Measurements from ENCODE around the gene MTPN.

The MTPN gene

DNA sequence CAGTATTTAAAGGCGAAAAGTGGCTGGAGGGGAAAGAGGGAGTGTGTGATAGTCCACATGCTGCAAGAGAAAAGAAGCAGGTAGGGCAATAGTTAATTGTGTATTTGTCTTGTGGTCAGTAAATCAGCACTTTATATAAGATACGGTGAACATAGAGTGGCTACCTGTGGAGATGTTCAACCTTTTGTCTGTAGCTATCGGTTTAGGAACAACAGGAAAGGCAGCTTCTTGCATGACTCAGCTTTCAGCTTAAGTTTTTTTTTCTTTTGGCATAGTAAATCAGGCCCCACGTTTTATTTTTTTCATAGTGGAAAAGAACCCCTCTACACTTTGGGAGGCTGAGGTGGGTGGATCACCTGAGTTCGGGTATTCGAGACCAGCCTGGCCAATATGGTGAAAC, 14.2 kb upstream of the MTPN start:
- H3K9me3 ChIP-seq (ENCODE audit: control insufficient read depth, low read length), result no peaks in the 10 kb centered on the region
- no peak overlapping the region for H3K9ac ChIP-seq
- H3K36me3 ChIP-seq (ENCODE audit: control insufficient read depth, insufficient read depth, low read length), result no peaks in the 10 kb centered on the region
- TF ChIP-seq, protein P1, sequence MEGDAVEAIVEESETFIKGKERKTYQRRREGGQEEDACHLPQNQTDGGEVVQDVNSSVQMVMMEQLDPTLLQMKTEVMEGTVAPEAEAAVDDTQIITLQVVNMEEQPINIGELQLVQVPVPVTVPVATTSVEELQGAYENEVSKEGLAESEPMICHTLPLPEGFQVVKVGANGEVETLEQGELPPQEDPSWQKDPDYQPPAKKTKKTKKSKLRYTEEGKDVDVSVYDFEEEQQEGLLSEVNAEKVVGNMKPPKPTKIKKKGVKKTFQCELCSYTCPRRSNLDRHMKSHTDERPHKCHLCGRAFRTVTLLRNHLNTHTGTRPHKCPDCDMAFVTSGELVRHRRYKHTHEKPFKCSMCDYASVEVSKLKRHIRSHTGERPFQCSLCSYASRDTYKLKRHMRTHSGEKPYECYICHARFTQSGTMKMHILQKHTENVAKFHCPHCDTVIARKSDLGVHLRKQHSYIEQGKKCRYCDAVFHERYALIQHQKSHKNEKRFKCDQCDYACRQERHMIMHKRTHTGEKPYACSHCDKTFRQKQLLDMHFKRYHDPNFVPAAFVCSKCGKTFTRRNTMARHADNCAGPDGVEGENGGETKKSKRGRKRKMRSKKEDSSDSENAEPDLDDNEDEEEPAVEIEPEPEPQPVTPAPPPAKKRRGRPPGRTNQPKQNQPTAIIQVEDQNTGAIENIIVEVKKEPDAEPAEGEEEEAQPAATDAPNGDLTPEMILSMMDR (IDR thresholded peaks at IDR 0.05), result no peak
- H2AFZ ChIP-seq, result no peak overlapping the region
- no peaks in the 10 kb centered on the region for H3K79me2 ChIP-seq
- H3K4me1 ChIP-seq, result no peaks in the 10 kb centered on the region
- H3K4me2 ChIP-seq (ENCODE audit: low read length), result no peak overlapping the region
- no peak overlapping the region for H3K4me3 ChIP-seq (ENCODE audit: low read depth, low read length)
- H3K27me3 ChIP-seq (ENCODE audit: control insufficient read depth, insufficient read depth, low read length), result no peaks in the 10 kb centered on the region
- no peak overlapping the region for H3K27ac ChIP-seq

DNA sequence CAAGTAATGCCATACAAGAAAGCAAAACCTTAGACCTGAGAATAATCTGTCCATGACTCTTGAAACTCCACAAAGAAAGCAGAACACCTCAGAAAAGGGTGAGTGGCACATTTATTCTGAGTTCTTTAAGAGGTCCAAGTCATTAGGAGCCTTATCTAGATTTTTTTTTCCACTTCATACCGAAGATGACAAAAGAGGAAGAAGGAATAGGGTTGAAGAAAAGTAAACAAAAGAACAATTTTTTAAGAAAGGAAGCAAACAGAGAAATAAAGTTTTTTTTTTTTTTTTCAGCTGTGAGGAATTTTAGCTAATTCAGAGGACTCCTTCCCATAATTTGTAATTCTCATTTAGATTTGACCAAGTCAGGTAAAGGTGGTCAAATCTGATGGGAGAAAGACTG, 13.1 kb upstream of the MTPN start:
- no peak overlapping the region for H3K4me3 ChIP-seq (ENCODE audit: low read depth, low read length)
- H3K36me3 ChIP-seq (ENCODE audit: control insufficient read depth, insufficient read depth, low read length), result no peaks in the 10 kb centered on the region
- H3K9me3 ChIP-seq (ENCODE audit: control insufficient read depth, low read length), result no peaks in the 10 kb centered on the region
- TF ChIP-seq, protein P1 (IDR thresholded peaks at IDR 0.05), result no peak
- H3K4me2 ChIP-seq (ENCODE audit: low read length), result no peak overlapping the region
- H3K27me3 ChIP-seq (ENCODE audit: control insufficient read depth, insufficient read depth, low read length), result no peaks in the 10 kb centered on the region
- no peaks in the 10 kb centered on the region for H3K4me1 ChIP-seq
- no peak overlapping the region for H3K9ac ChIP-seq
- no peak overlapping the region for H2AFZ ChIP-seq
- no peak overlapping the region for H3K27ac ChIP-seq
- no peaks in the 10 kb centered on the region for H3K79me2 ChIP-seq

DNA sequence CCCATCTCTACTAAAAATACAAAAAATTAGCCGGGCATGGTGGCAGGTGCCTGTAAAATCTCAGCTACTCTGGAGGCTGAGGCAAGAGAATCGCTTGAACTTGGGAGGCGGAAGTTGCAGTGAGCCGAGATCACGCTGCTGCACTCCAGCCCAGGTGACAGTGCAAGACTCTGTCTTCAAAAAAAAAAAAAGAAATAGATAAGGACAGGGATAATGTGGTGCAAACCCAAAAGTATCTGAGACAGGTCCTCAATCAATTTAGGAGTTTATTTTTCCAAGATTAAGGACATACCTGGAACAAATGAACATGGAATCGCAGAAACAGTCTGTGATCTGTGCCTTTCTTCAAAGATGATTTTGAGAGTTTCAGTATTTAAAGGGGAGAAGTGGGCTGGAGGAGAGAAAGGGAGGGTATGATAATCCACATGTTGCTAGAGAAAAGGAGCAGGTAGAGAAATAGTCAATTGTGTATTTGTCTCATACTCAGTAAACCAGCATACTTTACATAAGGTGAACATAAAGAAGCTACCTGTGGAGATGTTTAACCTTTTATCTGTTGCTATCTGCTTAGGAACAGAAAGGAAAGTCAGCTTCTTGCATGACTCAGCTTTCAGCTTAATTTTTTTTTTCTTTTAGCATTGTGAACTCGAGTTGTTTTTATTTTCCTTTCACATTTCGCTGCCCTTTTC, 4.9 kb upstream of the MTPN start:
- no peaks in the 10 kb centered on the region for H3K27me3 ChIP-seq (ENCODE audit: control insufficient read depth, insufficient read depth, low read length)

DNA sequence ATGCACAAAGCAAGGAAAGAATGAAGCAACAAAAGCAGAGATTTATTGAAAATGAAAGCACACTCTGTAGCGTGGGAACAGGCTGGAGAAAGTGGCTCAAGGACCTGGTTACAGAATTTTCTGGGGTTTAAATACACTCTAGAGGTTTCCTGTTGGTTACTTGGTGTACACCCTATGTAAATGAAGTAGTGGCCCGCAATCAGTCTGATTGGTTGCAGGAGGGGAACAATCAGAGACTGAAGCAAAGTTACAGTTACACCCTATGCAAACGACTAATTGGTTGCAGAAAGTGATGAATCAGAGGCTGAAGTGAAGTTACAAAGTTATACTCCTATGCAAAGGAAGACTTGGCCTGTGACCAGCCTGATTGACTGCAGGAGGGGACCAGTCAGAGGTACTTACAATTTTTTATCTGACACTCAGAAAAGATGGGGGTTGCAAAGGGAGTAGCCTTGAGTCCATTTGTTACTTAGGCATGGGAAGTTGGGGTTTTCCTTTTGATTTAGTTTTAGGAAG, 3.6 kb upstream of the MTPN start:
- H3K9ac ChIP-seq, result no peak overlapping the region
- TF ChIP-seq, protein P1 (IDR thresholded peaks at IDR 0.05), result no peak
- no peak overlapping the region for H2AFZ ChIP-seq
- no peak overlapping the region for H3K27ac ChIP-seq
- H3K4me1 ChIP-seq, result peaks cover 6% of the 10 kb centered on the region
- H3K36me3 ChIP-seq (ENCODE audit: control insufficient read depth, insufficient read depth, low read length), result no peaks in the 10 kb centered on the region
- H3K9me3 ChIP-seq (ENCODE audit: control insufficient read depth, low read length), result no peaks in the 10 kb centered on the region
- H3K79me2 ChIP-seq, result peaks cover 10% of the 10 kb centered on the region
- no peak overlapping the region for H3K4me2 ChIP-seq (ENCODE audit: low read length)
- no peak overlapping the region for H3K4me3 ChIP-seq (ENCODE audit: low read depth, low read length)
- no peaks in the 10 kb centered on the region for H3K27me3 ChIP-seq (ENCODE audit: control insufficient read depth, insufficient read depth, low read length)

More for the DNA sequence above, 4.9 kb upstream of the MTPN start:
- Histone ChIP-seq H3K27ac (no peak overlapping the region), H3K4me1 (no peaks in the 10 kb centered on the region), H3K9ac (no peak overlapping the region), H3K36me3 (ENCODE audit: control insufficient read depth, insufficient read depth, low read length) (no peaks in the 10 kb centered on the region), H3K4me3 (ENCODE audit: low read depth, low read length) (peak overlapping the region; percentile 4), H3K9me3 (ENCODE audit: control insufficient read depth, low read length) (no peaks in the 10 kb centered on the region), H2AFZ (no peak overlapping the region), H3K79me2 (no peaks in the 10 kb centered on the region), H3K4me2 (ENCODE audit: low read length) (peak overlapping the region; percentile 39)
- TF ChIP-seq, protein P1 (IDR thresholded peaks at IDR 0.05), result no peak
